HEK293T (cell line): Measurements from ENCODE around the gene OSBPL3.

Source experiments
- CTCF ChIA-PET: fragments of 350-600 bp; formaldehyde crosslinking; extraction: SDS; loops from one replicate; lab custom pipeline; 2021; ENCODE audit warnings: antibody characterized with exemption, inconsistent platforms; lab: Yijun Ruan, JAX
- POLR2A ChIA-PET: fragments of 350-600 bp; formaldehyde crosslinking; extraction: SDS; loops from one replicate; lab custom pipeline; 2020; ENCODE audit warnings: antibody characterized with exemption, inconsistent platforms; lab: Yijun Ruan, JAX
- DNase-seq: peaks from one replicate; pipeline ENCODE4 v3.0.0; 2012; ENCODE audit warnings: mixed read lengths; ENCODE audit errors: extremely low spot score
- ARNT ChIP-seq: fragments of 450-650 bp; IDR thresholded peaks from 2 replicates; pipeline ENCODE4 v1.6.1; 2017; ENCODE audit warnings: mild to moderate bottlenecking
- BHLHE40 ChIP-seq: fragments of 450-650 bp; IDR thresholded peaks from 2 replicates; pipeline ENCODE4 v1.6.1; 2016; ENCODE audit warnings: mild to moderate bottlenecking, moderate library complexity, borderline replicate concordance
- CTBP1 ChIP-seq: fragments of 450-650 bp; IDR thresholded peaks from 2 replicates; pipeline ENCODE4 v1.6.1; 2016; ENCODE audit warnings: borderline replicate concordance
- ELF4 ChIP-seq: fragments of 450-650 bp; IDR thresholded peaks from 2 replicates; pipeline ENCODE4 v1.6.1; 2017; ENCODE audit warnings: antibody characterized with exemption
- FOXA1 ChIP-seq: fragments of 450-650 bp; IDR thresholded peaks from 2 replicates; pipeline ENCODE4 v1.6.1; 2016; ENCODE audit warnings: mild to moderate bottlenecking
- FOXK2 ChIP-seq: fragments of 450-650 bp; IDR thresholded peaks from 2 replicates; pipeline ENCODE4 v1.6.1; 2016; ENCODE audit warnings: mild to moderate bottlenecking
- FOXM1 ChIP-seq: fragments of 450-650 bp; IDR thresholded peaks from 2 replicates; pipeline ENCODE4 v1.6.1; 2017; ENCODE audit warnings: mild to moderate bottlenecking, borderline replicate concordance
- HDGF ChIP-seq: fragments of 450-650 bp; IDR thresholded peaks from 2 replicates; pipeline ENCODE4 v1.6.1; 2017; ENCODE audit warnings: antibody characterized with exemption, borderline replicate concordance
- L3MBTL2 ChIP-seq: fragments of 450-650 bp; conservative IDR thresholded peaks from 2 replicates; pipeline ENCODE4 v1.6.1; 2016; ENCODE audit warnings: mild to moderate bottlenecking
- LEF1 ChIP-seq: fragments of 450-650 bp; IDR thresholded peaks from 2 replicates; pipeline ENCODE4 v1.6.1; 2017; ENCODE audit warnings: mild to moderate bottlenecking, borderline replicate concordance
- NFRKB ChIP-seq: fragments of 450-650 bp; IDR thresholded peaks from 2 replicates; pipeline ENCODE4 v1.6.1; 2016; ENCODE audit warnings: mild to moderate bottlenecking, moderate library complexity
- PKNOX1 ChIP-seq: fragments of 450-650 bp; IDR thresholded peaks from 2 replicates; pipeline ENCODE4 v1.6.1; 2016
- SP1 ChIP-seq: fragments of 450-650 bp; IDR thresholded peaks from 2 replicates; pipeline ENCODE4 v1.6.1; 2017
- SUZ12 ChIP-seq: fragments of 450-650 bp; IDR thresholded peaks from 2 replicates; pipeline ENCODE4 v1.6.1; 2016; ENCODE audit warnings: mild to moderate bottlenecking
- TARDBP ChIP-seq: fragments of 450-650 bp; IDR thresholded peaks from 2 replicates; pipeline ENCODE4 v1.6.1; 2016
- ZNF384 ChIP-seq: fragments of 450-650 bp; IDR thresholded peaks from 2 replicates; pipeline ENCODE4 v1.6.1; 2016

The OSBPL3 gene

GRCh38 chr7:24965831-24966708 lies 13.9 kb downstream of the OSBPL3 start:
- POLR2A ChIA-PET = no interaction called here
- no peak for TF ChIP-seq SP1
- TF ChIP-seq PKNOX1 = no peak
- no peak for TF ChIP-seq BHLHE40
- TF ChIP-seq SUZ12 = no peak
- no peak for TF ChIP-seq FOXM1
- TF ChIP-seq NFRKB = no peak
- no peak for TF ChIP-seq TARDBP
- no peak for TF ChIP-seq CTBP1
- no peak for TF ChIP-seq LEF1
- TF ChIP-seq HDGF = no peak
- CTCF ChIA-PET = no interaction called here
- no peak for DNase-seq

- POLR2A ChIA-PET = no interaction called here
- no peak for TF ChIP-seq CTBP1
- TF ChIP-seq BHLHE40 = no peak
- TF ChIP-seq HDGF = no peak
- TF ChIP-seq SUZ12 = no peak
- no peak for TF ChIP-seq FOXM1
- no peak for TF ChIP-seq ELF4
- CTCF ChIA-PET = no interaction called here
- DNase-seq = no peak
Observed at GRCh38 chr7:24964191-24964590, 15.8 kb downstream of the OSBPL3 start.

DNA sequence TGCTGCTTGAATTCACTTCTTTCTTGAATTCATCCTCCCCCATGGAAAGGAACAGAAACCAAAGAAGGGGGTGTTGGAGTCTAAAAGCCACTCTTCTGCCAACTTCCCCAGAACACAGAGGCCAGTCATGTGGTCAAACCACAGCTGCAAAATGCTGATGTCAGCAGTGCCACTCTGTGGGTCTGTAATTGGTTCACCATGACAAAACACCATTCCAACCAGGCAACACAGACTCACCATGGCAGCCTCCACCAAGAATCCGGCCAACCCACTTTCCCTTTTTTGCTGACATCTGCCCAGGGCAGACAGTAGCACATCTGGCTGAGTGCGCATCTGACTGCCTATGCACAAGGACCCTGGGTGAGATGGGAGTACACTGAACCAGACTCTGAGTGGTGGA lies 16.8 kb downstream of the OSBPL3 start:
- no peak for DNase-seq
- ChIA-PET POLR2A (no interaction called here), CTCF (interaction anchor here (1.1 kb wide), 1 partner anchor 72 kb away, joined by 3 read pairs; no protein-coding TSS in a partner anchor)
- TF ChIP-seq NFRKB = no peak
- no peak for TF ChIP-seq FOXK2
- no peak for TF ChIP-seq PKNOX1
- no peak for TF ChIP-seq TARDBP
- no peak for TF ChIP-seq BHLHE40
- TF ChIP-seq ELF4 = no peak
- no peak for TF ChIP-seq L3MBTL2
- no peak for TF ChIP-seq LEF1
- TF ChIP-seq FOXM1 = no peak
- no peak for TF ChIP-seq ZNF384

GRCh38 chr7:24962418-24962962 lies 17.5 kb downstream of the OSBPL3 start:
- POLR2A ChIA-PET = no interaction called here
- CTCF ChIA-PET = interaction anchor here (1.1 kb wide), 1 partner anchor 71 kb away, joined by 3 read pairs; no protein-coding TSS in a partner anchor

GRCh38 chr7:24959735-24960485 lies 20.1 kb downstream of the OSBPL3 start:
- ChIA-PET CTCF (interaction anchor here (0.6 kb wide), 1 partner anchor 49 kb away, joined by 7 read pairs; no protein-coding TSS in a partner anchor), POLR2A (no interaction called here)
- TF ChIP-seq ZNF384 (no peak), FOXM1 (no peak)
- no peak for DNase-seq

More at GRCh38 chr7:24962418-24962962, 17.5 kb downstream of the OSBPL3 start:
- DNase-seq = no peak
- TF ChIP-seq SP1 = no peak
- TF ChIP-seq FOXA1 = no peak
- TF ChIP-seq ZNF384 = no peak
- no peak for TF ChIP-seq HDGF
- TF ChIP-seq ARNT = no peak
- TF ChIP-seq PKNOX1 = no peak
- TF ChIP-seq FOXK2 = no peak
- TF ChIP-seq L3MBTL2 = no peak
- TF ChIP-seq LEF1 = no peak
- no peak for TF ChIP-seq NFRKB
- no peak for TF ChIP-seq SUZ12
- TF ChIP-seq TARDBP = no peak
- TF ChIP-seq BHLHE40 = no peak
- TF ChIP-seq FOXM1 = no peak
- no peak for TF ChIP-seq ELF4
- TF ChIP-seq CTBP1 = no peak

DNA sequence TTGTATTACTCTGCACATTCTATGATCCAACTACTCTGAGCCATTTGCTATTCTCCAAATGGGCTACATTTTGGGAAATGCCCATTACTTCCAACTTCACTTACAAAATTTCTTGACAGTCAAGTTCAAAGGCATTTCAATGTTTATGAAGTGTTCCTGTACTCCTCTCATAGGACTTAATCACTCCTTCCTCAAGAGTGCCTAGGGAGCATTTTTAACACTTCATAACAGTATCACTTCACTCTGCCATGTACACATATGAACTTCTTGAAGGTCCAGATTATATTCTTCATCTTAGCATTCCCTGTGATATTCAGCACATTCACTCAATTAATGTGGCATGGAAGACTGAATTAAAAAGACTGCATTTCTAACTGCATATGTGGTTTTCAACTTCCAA lies 21.6 kb downstream of the OSBPL3 start:
- TF ChIP-seq ZNF384 (no peak), BHLHE40 (no peak), NFRKB (no peak), TARDBP (no peak), FOXK2 (no peak)
- CTCF ChIA-PET = no interaction called here
- no peak for DNase-seq
- POLR2A ChIA-PET = no interaction called here
